Endothelial cell of umbilical vein (primary cell): ENCODE data around the gene FRMD5. TPM values are rescaled to one million over a fixed set of nuclear protein-coding genes. Genes with fewer than 3 reads are reported as not detected.
A peak's percentile ranks its signal among the peaks of the same experiment; 100 is the strongest.
"Not testable (repeated sequence)": the region's sequence is repeated elsewhere in the genome, so short reads cannot be mapped to it uniquely, and the experiment has no call there.

Experiments
- BruUV-seq: library from RNA; stranded (reverse); fragments of 400-500 nt; replicated peaks from 2 replicates; lab custom pipeline; 2021; lab: Mats Ljungman, UMichigan
- CTCF ChIA-PET: fragments of 300-600, 350-600 bp; sonication (Branson Sonifier 250); formaldehyde crosslinking; loops from one replicate; lab custom pipeline; 2021; ENCODE audit warnings: antibody characterized with exemption, inconsistent platforms; lab: Charles Lee
- POLR2A ChIA-PET: fragments of 300-600, 350-600 bp; sonication (Branson Sonifier 250); formaldehyde crosslinking; loops from one replicate; lab custom pipeline; 2021; ENCODE audit warnings: antibody characterized with exemption, inconsistent platforms; lab: Charles Lee
- DNase-seq: peaks from one replicate; pipeline ENCODE4 v3.0.0-alpha.2; 2011; ENCODE audit warnings: low read depth, low spot score
- FAIRE-seq: peaks from 2 replicates; lab custom pipeline; 2011; peaks lifted over from hg19 to GRCh38; lab: Jason Lieb, UNC
- H2AFZ ChIP-seq: 2 replicates; pipeline ENCODE4 v1.6.0; 2012; ENCODE audit warnings: low read depth, low read length, control low read depth, inconsistent platforms
- H3K27ac ChIP-seq: 2 replicates; pipeline ENCODE4 v1.5.1; 2011; ENCODE audit warnings: low read depth, mild to moderate bottlenecking, control low read depth, low read length, moderate library complexity; ENCODE audit not compliant: insufficient read depth
- H3K27me3 ChIP-seq, 2 experiments: 2 replicates each; pipeline versions ENCODE4 v1.6.0 to v1.6.1; 2011; ENCODE audit warnings: low read length in 2 of 2, mixed read lengths in 1 of 2; ENCODE audit not compliant: control insufficient read depth in 2 of 2, insufficient read depth in 2 of 2
- H3K36me3 ChIP-seq, 2 experiments: 2 replicates in 1 of 2; 3 replicates in 1 of 2; pipeline ENCODE4 v1.5.1; 2011; ENCODE audit warnings: low read length in 2 of 2, mild to moderate bottlenecking in 1 of 2, moderate library complexity in 1 of 2; ENCODE audit not compliant: control insufficient read depth in 2 of 2, insufficient read depth in 2 of 2; ENCODE audit errors: extremely low read depth in 1 of 2
- H3K4me1 ChIP-seq: 3 replicates; pipeline ENCODE4 v1.5.1; 2011; ENCODE audit warnings: mild to moderate bottlenecking, low read length; ENCODE audit not compliant: control insufficient read depth, insufficient read depth; ENCODE audit errors: extremely low read depth
- H3K4me2 ChIP-seq: 2 replicates; pipeline ENCODE4 v1.6.1; 2011; ENCODE audit warnings: low read length, control low read depth, mixed read lengths; ENCODE audit not compliant: insufficient read depth
- H3K4me3 ChIP-seq, 3 experiments: fragments of 200-600 bp in 1 of 3; sonication (generic), shearing (Covaris generic) in 1 of 3; replicated peaks in 1 of 3; 2 replicates each; pipeline ENCODE4 v1.5.1; 2011 to 2016; ENCODE audit warnings: control low read depth in 3 of 3, low read length in 3 of 3, mild to moderate bottlenecking in 2 of 3, inconsistent platforms in 1 of 3, low read depth in 1 of 3, moderate library complexity in 1 of 3; ENCODE audit not compliant: insufficient read depth in 1 of 3
- H3K79me2 ChIP-seq: 2 replicates; pipeline ENCODE4 v1.6.0; 2012; ENCODE audit warnings: low read length, inconsistent platforms; ENCODE audit not compliant: control insufficient read depth, insufficient read depth
- H3K9ac ChIP-seq: replicated peaks from 2 replicates; pipeline ENCODE3; 2011; ENCODE audit warnings: low read length, control low read depth; ENCODE audit not compliant: insufficient read depth; ENCODE audit errors: extremely low read depth
- H3K9me1 ChIP-seq: replicated peaks from 3 replicates; pipeline ENCODE4 v1.6.0; 2011; ENCODE audit warnings: mild to moderate bottlenecking, low read length; ENCODE audit not compliant: control insufficient read depth, insufficient read depth; ENCODE audit errors: extremely low read depth
- H3K9me3 ChIP-seq: replicated peaks from 2 replicates; pipeline ENCODE4 v1.5.1; 2012; ENCODE audit warnings: low read length, inconsistent platforms; ENCODE audit not compliant: control insufficient read depth, insufficient read depth
- H4K20me1 ChIP-seq: replicated peaks from 2 replicates; pipeline ENCODE3; 2011; ENCODE audit warnings: mild to moderate bottlenecking, low read length; ENCODE audit not compliant: control insufficient read depth, insufficient read depth; ENCODE audit errors: extremely low read depth
- EZH2 ChIP-seq: IDR thresholded peaks from 2 replicates; pipeline ENCODE4 v1.6.1; 2012; ENCODE audit warnings: borderline replicate concordance, low read depth, mild to moderate bottlenecking, moderate library complexity, low read length, inconsistent platforms; ENCODE audit not compliant: severe bottlenecking
- FOS ChIP-seq: IDR thresholded peaks from 2 replicates; pipeline ENCODE4 v1.6.1; 2011; ENCODE audit warnings: mild to moderate bottlenecking, low read length, moderate library complexity, borderline replicate concordance; ENCODE audit not compliant: insufficient read depth
- JUN ChIP-seq: IDR thresholded peaks from 2 replicates; pipeline ENCODE4 v1.6.1; 2011; ENCODE audit warnings: borderline replicate concordance, low read depth; ENCODE audit not compliant: insufficient read length, insufficient read depth
- POLR2A ChIP-seq: IDR thresholded peaks from 2 replicates; pipeline ENCODE4 v1.6.1; 2012; ENCODE audit warnings: low read depth, mild to moderate bottlenecking, control low read depth, low read length
- dilution Hi-C: fragments of 300-500 bp; cut with MboI; formaldehyde crosslinking; loops from one replicate; pipeline ENCODE4 v1.15.0; 2019; ENCODE audit warnings: low sequenced_read_pairs; ENCODE audit not compliant: extremely low pct_ligation_motif_present
- intact Hi-C: fragments of 100-400 bp; cut with micrococcal nuclease; formaldehyde crosslinking; loops from one replicate; pipeline ENCODE4 v1.10.0; 2022
- polyA plus RNA-seq, 4 experiments: library from polyadenylated mRNA; depleted of rRNA in 3 of 4; stranded (reverse) in 3 of 4; unstranded in 1 of 4; fragments of >200 nt; gene quantifications; 2 replicates each; pipeline versions ENCODE4 v1.2.1 to v1.2.3, GENCODE V29; 2011 to 2012; ENCODE audit warnings: missing spikeins in 1 of 4
- total RNA-seq: library from RNA; stranded (reverse); gene quantifications from 2 replicates; pipeline ENCODE4 v1.2.3, GENCODE V29; 2021

The FRMD5 gene
- total and polyA plus RNA-seq, 2 donors (not counting 3 experiments of a cell fraction or from before 2014, with no cell fraction given) = 16.7 to 20.2 TPM

DNA sequence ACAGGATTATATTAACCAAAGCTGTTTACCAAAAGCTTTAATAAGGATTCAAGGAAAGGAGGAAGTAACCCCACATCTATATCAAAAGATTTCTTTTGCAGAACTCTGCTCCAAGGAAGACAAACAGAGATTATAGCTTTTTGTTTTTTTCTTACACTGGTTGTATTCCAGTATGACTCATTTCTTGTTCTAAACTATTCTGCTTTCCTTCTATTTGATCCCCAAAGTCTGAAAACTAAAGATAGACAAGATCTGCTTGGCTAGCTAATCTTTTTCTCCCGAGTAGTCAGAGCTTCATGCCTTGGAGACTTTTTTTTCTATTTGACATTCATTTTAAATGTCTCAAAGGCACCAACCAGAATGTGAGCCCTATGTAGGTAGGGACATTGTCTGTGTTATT lies 36.8 kb upstream of the FRMD5 start:
- CTCF ChIA-PET = interaction anchor here (0.7 to 1.5 kb wide), 5 partner anchors 9 to 328 kb away, joined by 3 to 11 read pairs (median 6); no protein-coding TSS in a partner anchor
- peak overlapping the region; percentile 36 for H3K4me2 ChIP-seq
- H3K4me1 ChIP-seq = peaks cover 4% of the 10 kb centered on the region
- H3K9me3 ChIP-seq = no peaks in the 10 kb centered on the region
- H3K79me2 ChIP-seq = no peaks in the 10 kb centered on the region
- no TSS peak for BruUV-seq
- dilution Hi-C loops (no loop called here), intact Hi-C loops (no loop called here)
- no peak overlapping the region for H3K9ac ChIP-seq
- no peaks in the 10 kb centered on the region for H4K20me1 ChIP-seq
- POLR2A ChIA-PET = no interaction called here
- H3K36me3 ChIP-seq = no peaks in the 10 kb centered on the region
- H2AFZ ChIP-seq = no peak overlapping the region
- DNase-seq = peak; percentile 63
- peaks cover 2 to 3% of the 10 kb centered on the region in 2 experiments for H3K27me3 ChIP-seq
- H3K27ac ChIP-seq = no peak overlapping the region
- no peak overlapping the region for H3K4me3 ChIP-seq
- TF ChIP-seq EZH2 (no peak), JUN (peak; percentile 38), POLR2A (no peak), FOS (peak; percentile 53)
- peak; percentile 87 for FAIRE-seq
- no peaks in the 10 kb centered on the region for H3K9me1 ChIP-seq

DNA sequence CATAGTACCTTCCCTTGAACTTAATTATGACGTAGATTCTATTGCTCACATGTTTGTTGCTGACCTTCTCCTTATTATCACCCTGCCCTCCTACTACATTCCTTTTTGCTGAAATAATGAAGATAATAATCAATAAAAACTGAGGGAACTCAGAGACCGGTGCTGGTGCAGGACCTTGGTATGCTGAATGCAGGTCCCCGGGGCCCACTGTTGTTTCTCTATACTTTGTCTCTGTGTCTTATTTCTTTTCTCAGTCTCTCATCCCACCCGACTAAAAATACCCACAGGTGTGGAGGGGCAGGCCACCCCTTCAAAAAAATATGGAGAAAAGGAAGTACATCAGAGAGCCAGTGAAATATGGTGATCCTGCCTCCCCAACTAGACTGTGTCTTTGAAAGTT lies 34.2 kb upstream of the FRMD5 start:
- H2AFZ ChIP-seq, H4K20me1 ChIP-seq, H3K79me2 ChIP-seq, intact Hi-C loops, BruUV-seq, H3K9ac ChIP-seq, H3K27ac ChIP-seq, H3K4me2 ChIP-seq, H3K4me3 ChIP-seq, H3K36me3 ChIP-seq, H3K9me1 ChIP-seq, dilution Hi-C loops, H3K4me1 ChIP-seq, DNase-seq, H3K9me3 ChIP-seq, POLR2A ChIA-PET, FAIRE-seq: not testable (repeated sequence)
- peaks cover 10 to 12% of the 10 kb centered on the region in 2 experiments for H3K27me3 ChIP-seq
- CTCF ChIA-PET = interaction anchor here (0.7 kb wide), 1 partner anchor 44 kb away, joined by 5 read pairs; no protein-coding TSS in a partner anchor
